ENCODE data around the gene ZNF653. TPM values are rescaled to one million over a fixed set of nuclear protein-coding genes. Genes with fewer than 3 reads are reported as not detected.

The ZNF653 gene
- total and polyA plus RNA-seq, 2 donors (not counting 3 experiments of a cell fraction or from before 2014, with no cell fraction given) = 7.0 to 8.7 TPM

DNA sequence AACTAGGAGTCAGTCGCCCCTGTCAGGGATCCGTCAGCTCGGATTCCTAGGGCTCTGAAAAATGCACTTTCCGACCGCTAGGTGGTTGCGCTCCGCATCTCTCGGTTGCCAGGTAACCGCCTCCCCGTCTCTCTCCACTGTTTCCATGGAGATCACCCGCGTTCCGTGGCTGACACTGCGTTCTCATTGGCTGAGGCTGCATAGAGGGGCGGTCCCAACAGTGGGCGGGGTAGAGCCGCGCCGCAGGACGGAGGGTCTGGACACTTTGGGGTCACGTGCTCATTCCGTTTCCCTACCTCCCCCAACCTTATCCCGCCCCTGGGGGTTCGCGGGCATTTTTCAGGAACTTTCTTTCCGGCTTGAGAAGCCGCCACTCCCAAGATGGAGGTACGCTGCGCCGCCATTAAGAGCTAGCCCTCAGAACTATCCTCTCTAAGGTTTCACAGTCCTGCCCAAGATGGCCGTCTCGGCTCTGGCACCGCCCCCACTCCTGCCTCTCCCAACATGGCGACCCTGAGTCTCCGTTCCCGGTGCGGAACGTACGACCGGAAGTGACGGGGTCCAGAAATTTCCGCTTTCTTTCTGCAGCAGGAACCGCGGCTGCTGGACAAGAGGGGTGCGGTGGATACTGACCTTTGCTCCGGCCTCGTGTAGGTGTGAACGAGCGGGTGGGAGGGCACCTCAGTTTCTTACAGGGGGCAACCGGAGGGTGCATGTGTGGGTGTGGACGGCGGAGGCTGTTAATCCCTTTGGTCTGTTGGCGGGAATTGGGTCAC lies 70.4 kb downstream of the ZNF653 start, which contains the start of the genes ODAD3 and PRKCSH:
Gene ODAD3, minus strand, starts transcription at position 65 of the 776 bp plus-strand sequence. CDS start 105 bp downstream, outside the sequence.
Gene PRKCSH, plus strand, starts transcription at position 579 of the 776 bp plus-strand sequence. CDS start 483 bp downstream, outside the sequence.
- intact Hi-C loops (cut with micrococcal nuclease) (loop anchor here (1.0 to 5.0 kb wide), 4 partner anchors 47 to 152 kb away; partner anchors contain the start of genes CCDC159 and TMEM205), dilution Hi-C loops (cut with MboI; ENCODE audit: extremely low pct_ligation_motif_present, low sequenced_read_pairs) (no loop called here)
- Histone ChIP-seq H2AFZ (ENCODE audit: low read depth, low read length) (peak within 1 kb of the TSS; percentile 98), H3K36me3 (ENCODE audit: control insufficient read depth in 2 of 2, extremely low read depth in 1 of 2, insufficient read depth in 2 of 2, low read length in 2 of 2) (peaks cover 5 to 15% of the 10 kb centered on the region in 2 experiments), H3K9ac (replicated peaks; ENCODE audit: extremely low read depth, insufficient read depth, low read length) (peak within 1 kb of the TSS; percentile 90), H4K20me1 (replicated peaks; ENCODE audit: control insufficient read depth, extremely low read depth, insufficient read depth, low read length) (no peaks in the 10 kb centered on the region), H3K27me3 (ENCODE audit: control insufficient read depth in 2 of 2, insufficient read depth in 2 of 2, low read length in 2 of 2) (no peaks in the 10 kb centered on the region), H3K79me2 (ENCODE audit: control insufficient read depth, insufficient read depth, low read length) (peaks cover 16% of the 10 kb centered on the region), H3K27ac (ENCODE audit: insufficient read depth, low read depth, low read length) (peak within 1 kb of the TSS; percentile 88), H3K4me2 (ENCODE audit: insufficient read depth, low read length) (peak within 1 kb of the TSS; percentile 75), H3K9me3 (replicated peaks; ENCODE audit: control insufficient read depth, insufficient read depth, low read length) (no peaks in the 10 kb centered on the region), H3K4me3 (replicated peaks in 1 of 3; ENCODE audit: insufficient read depth in 1 of 3, low read depth in 1 of 3, low read length in 3 of 3) (peak within 1 kb of the TSS; percentile 71 to 88 (median 82)), H3K4me1 (ENCODE audit: control insufficient read depth, extremely low read depth, insufficient read depth, low read length) (peaks cover 12% of the 10 kb centered on the region), H3K9me1 (replicated peaks; ENCODE audit: control insufficient read depth, extremely low read depth, insufficient read depth, low read length) (no peaks in the 10 kb centered on the region)
- DNase-seq (ENCODE audit: low read depth, low spot score) (peak; percentile 100), FAIRE-seq (peak; percentile 100)
- ChIA-PET CTCF (interaction anchor here (0.6 to 2.1 kb wide), 17 partner anchors 8 to 161 kb away, joined by 3 to 19 read pairs (median 5); partner anchors contain the start of genes EPOR and SWSAP1), POLR2A (no interaction called here)
- TF ChIP-seq CTCF (IDR thresholded peaks at IDR 0.05; ENCODE audit: extremely low read depth in 1 of 2, insufficient read depth in 1 of 2, low read depth in 1 of 2, low read length in 2 of 2) = peak; percentile 86 to 89
- TF ChIP-seq GATA2 (IDR thresholded peaks at IDR 0.05; ENCODE audit: insufficient read depth, insufficient read length, low read depth, low read length) = no peak
- TF ChIP-seq EZH2 (IDR thresholded peaks at IDR 0.05; ENCODE audit: borderline replicate concordance, low read depth, low read length, severe bottlenecking) = no peak
- peak; percentile 88 for TF ChIP-seq POLR2AphosphoS5 (IDR thresholded peaks at IDR 0.05; ENCODE audit: insufficient read depth, low read depth, low read length)
- no peak for TF ChIP-seq JUN (IDR thresholded peaks at IDR 0.05; ENCODE audit: borderline replicate concordance, insufficient read depth, insufficient read length, low read depth)
- no peak for TF ChIP-seq FOS (IDR thresholded peaks at IDR 0.05; ENCODE audit: borderline replicate concordance, insufficient read depth, low read length)
- TF ChIP-seq, protein P1, sequence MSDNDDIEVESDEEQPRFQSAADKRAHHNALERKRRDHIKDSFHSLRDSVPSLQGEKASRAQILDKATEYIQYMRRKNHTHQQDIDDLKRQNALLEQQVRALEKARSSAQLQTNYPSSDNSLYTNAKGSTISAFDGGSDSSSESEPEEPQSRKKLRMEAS (IDR thresholded peaks at IDR 0.05; ENCODE audit: insufficient read depth, insufficient read length) = peak; percentile 88
- TF ChIP-seq MYC (IDR thresholded peaks at IDR 0.05; ENCODE audit: low read depth, low read length) = peak; percentile 1
- TF ChIP-seq POLR2A (IDR thresholded peaks at IDR 0.05; ENCODE audit: low read depth, low read length) = peak; percentile 83
- no TSS peak for BruUV-seq (replicated peaks)
